ENCODE results near the gene PADI2.

PADI2 gene

GRCh38 chr1:17089506-17089905 lies 29.7 kb downstream of the PADI2 start:
- Histone ChIP-seq H3F3A (ENCODE audit: insufficient read depth, low read length) (no peaks in the 10 kb centered on the region), H3K36me3 (ENCODE audit: insufficient read depth, low read length) (no peaks in the 10 kb centered on the region), H3K9me2 (ENCODE audit: low read depth, low read length) (no peaks in the 10 kb centered on the region), H4K20me1 (ENCODE audit: insufficient read depth, low read length) (no peaks in the 10 kb centered on the region), H3K27ac (ENCODE audit: low read depth, low read length, poor library complexity, severe bottlenecking) (no peak overlapping the region), H3K4me3 (ENCODE audit: low read depth, low read length, poor library complexity, severe bottlenecking) (no peak overlapping the region), H3K79me2 (ENCODE audit: insufficient read depth, low read length) (no peaks in the 10 kb centered on the region), H3K4me1 (ENCODE audit: insufficient read depth, low read length, severe bottlenecking) (no peaks in the 10 kb centered on the region), H3K9me3 (ENCODE audit: low read length) (no peaks in the 10 kb centered on the region), H3K9ac (ENCODE audit: low read length) (no peak overlapping the region), H3K27me3 (ENCODE audit: insufficient read depth, low read length) (peaks cover 15% of the 10 kb centered on the region; the same call in 1 of the 2 replicates), H3K4me2 (ENCODE audit: low read length) (no peak overlapping the region), H2AFZ (ENCODE audit: low read length) (no peak overlapping the region)
- TF ChIP-seq EZH2 (IDR thresholded peaks at IDR 0.05; ENCODE audit: borderline replicate concordance, low read length) (no peak), CTCF (IDR thresholded peaks at IDR 0.05; ENCODE audit: low read length) (no peak)

DNA sequence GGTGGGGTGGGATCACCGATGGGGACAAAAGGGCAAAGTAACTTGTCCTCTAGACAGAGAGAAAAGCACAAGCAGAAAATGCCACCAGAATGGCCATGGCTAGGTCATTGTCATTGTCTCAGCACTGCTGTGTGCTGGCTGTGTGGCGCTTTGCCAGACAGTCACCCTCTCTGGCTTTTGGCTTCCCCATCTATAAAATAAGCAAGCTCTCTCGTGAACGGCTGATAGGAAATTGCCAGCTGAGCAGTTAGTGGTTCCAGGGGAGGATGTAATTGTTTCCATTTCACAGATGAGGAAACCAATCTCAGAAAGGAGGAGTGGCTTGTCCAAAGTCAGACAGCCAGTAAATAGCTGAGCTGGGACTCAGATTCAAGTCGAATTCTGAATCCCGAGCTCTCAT lies 32.5 kb downstream of the PADI2 start:
- no peak overlapping the region for H3K4me2 ChIP-seq (ENCODE audit: low read length)
- no peaks in the 10 kb centered on the region for H3F3A ChIP-seq (ENCODE audit: insufficient read depth, low read length)
- no peaks in the 10 kb centered on the region for H3K9me2 ChIP-seq (ENCODE audit: low read depth, low read length)
- no peak overlapping the region for H3K9ac ChIP-seq (ENCODE audit: low read length)
- no peak overlapping the region for H3K27ac ChIP-seq (ENCODE audit: low read depth, low read length, poor library complexity, severe bottlenecking)
- TF ChIP-seq EZH2 (IDR thresholded peaks at IDR 0.05; ENCODE audit: borderline replicate concordance, low read length) = no peak
- TF ChIP-seq CTCF (IDR thresholded peaks at IDR 0.05; ENCODE audit: low read length) = no peak
- no peaks in the 10 kb centered on the region for H3K9me3 ChIP-seq (ENCODE audit: low read length)
- no peak overlapping the region for H3K4me3 ChIP-seq (ENCODE audit: low read depth, low read length, poor library complexity, severe bottlenecking)
- H3K27me3 ChIP-seq (ENCODE audit: insufficient read depth, low read length) = peaks cover 13% of the 10 kb centered on the region; the same call in 1 of the 2 replicates
- no peaks in the 10 kb centered on the region for H4K20me1 ChIP-seq (ENCODE audit: insufficient read depth, low read length)
- no peaks in the 10 kb centered on the region for H3K36me3 ChIP-seq (ENCODE audit: insufficient read depth, low read length)
- H2AFZ ChIP-seq (ENCODE audit: low read length) = no peak overlapping the region
- H3K79me2 ChIP-seq (ENCODE audit: insufficient read depth, low read length) = no peaks in the 10 kb centered on the region
- H3K4me1 ChIP-seq (ENCODE audit: insufficient read depth, low read length, severe bottlenecking) = no peaks in the 10 kb centered on the region

GRCh38 chr1:17084787-17085186 lies 34.5 kb downstream of the PADI2 start:
- H3K4me3 ChIP-seq (ENCODE audit: low read depth, low read length, poor library complexity, severe bottlenecking) = no peak overlapping the region
- H3K9ac ChIP-seq (ENCODE audit: low read length) = no peak overlapping the region
- no peaks in the 10 kb centered on the region for H4K20me1 ChIP-seq (ENCODE audit: insufficient read depth, low read length)
- no peak overlapping the region for H3K4me2 ChIP-seq (ENCODE audit: low read length)
- H3K9me2 ChIP-seq (ENCODE audit: low read depth, low read length) = no peaks in the 10 kb centered on the region
- no peaks in the 10 kb centered on the region for H3K79me2 ChIP-seq (ENCODE audit: insufficient read depth, low read length)
- no peaks in the 10 kb centered on the region for H3K9me3 ChIP-seq (ENCODE audit: low read length)
- H3K27me3 ChIP-seq (ENCODE audit: insufficient read depth, low read length) = peaks cover 12% of the 10 kb centered on the region; the same call in 1 of the 2 replicates
- no peak overlapping the region for H3K27ac ChIP-seq (ENCODE audit: low read depth, low read length, poor library complexity, severe bottlenecking)
- no peak overlapping the region for H2AFZ ChIP-seq (ENCODE audit: low read length)
- no peaks in the 10 kb centered on the region for H3K4me1 ChIP-seq (ENCODE audit: insufficient read depth, low read length, severe bottlenecking)
- no peaks in the 10 kb centered on the region for H3K36me3 ChIP-seq (ENCODE audit: insufficient read depth, low read length)
- H3F3A ChIP-seq (ENCODE audit: insufficient read depth, low read length) = no peaks in the 10 kb centered on the region
- TF ChIP-seq CTCF (IDR thresholded peaks at IDR 0.05; ENCODE audit: low read length) = no peak
